Measurements from ENCODE around the gene ZBTB33.

Gene ZBTB33

GRCh38 chrX:120264341-120264740 lies 13.7 kb downstream of the ZBTB33 start:
- no peak overlapping the region for H3K27ac ChIP-seq
- DNase-seq (ENCODE audit: low spot score), result no peak

GRCh38 chrX:120269373-120270035 lies 18.9 kb downstream of the ZBTB33 start:
- Histone ChIP-seq H3K4me3 (no peak overlapping the region), H3K27ac (no peak overlapping the region)
- TF ChIP-seq CTCF (IDR thresholded peaks at IDR 0.05), result no peak
- no peak for DNase-seq (ENCODE audit: low spot score)

More at GRCh38 chrX:120264341-120264740, 13.7 kb downstream of the ZBTB33 start:
- H3K4me3 ChIP-seq, result no peak overlapping the region
- no peak for TF ChIP-seq CTCF (IDR thresholded peaks at IDR 0.05)

- no peak for TF ChIP-seq CTCF (IDR thresholded peaks at IDR 0.05)
- Histone ChIP-seq H3K27ac (no peak overlapping the region), H3K4me3 (no peak overlapping the region)
- DNase-seq (ENCODE audit: low spot score), result no peak
Measured at GRCh38 chrX:120270567-120270966, 20.0 kb downstream of the ZBTB33 start.

- DNase-seq (ENCODE audit: low spot score), result no peak
- no peak overlapping the region for H3K4me3 ChIP-seq
- TF ChIP-seq CTCF (IDR thresholded peaks at IDR 0.05), result no peak
- no peak overlapping the region for H3K27ac ChIP-seq
Measured at GRCh38 chrX:120271218-120271617, 20.6 kb downstream of the ZBTB33 start.

GRCh38 chrX:120274145-120274544 lies 23.5 kb downstream of the ZBTB33 start:
- H3K4me3 ChIP-seq, result no peak overlapping the region
- TF ChIP-seq CTCF (IDR thresholded peaks at IDR 0.05), result no peak
- H3K27ac ChIP-seq, result no peak overlapping the region
- DNase-seq (ENCODE audit: low spot score), result no peak

GRCh38 chrX:120274958-120275357 lies 24.3 kb downstream of the ZBTB33 start:
- Histone ChIP-seq H3K27ac (no peak overlapping the region), H3K4me3 (no peak overlapping the region)
- no peak for DNase-seq (ENCODE audit: low spot score)
- no peak for TF ChIP-seq CTCF (IDR thresholded peaks at IDR 0.05)

- no peak for TF ChIP-seq CTCF (IDR thresholded peaks at IDR 0.05)
- no peak overlapping the region for H3K4me3 ChIP-seq
- H3K27ac ChIP-seq, result no peak overlapping the region
- DNase-seq (ENCODE audit: low spot score), result no peak
Measured at GRCh38 chrX:120281021-120281624, 30.5 kb downstream of the ZBTB33 start.

All from coronary artery (tissue), 2 donors.